Neural cell (in vitro differentiated cells): Measurements from ENCODE around the gene IQSEC2. TPM values are rescaled to one million over a fixed set of nuclear protein-coding genes. Genes with fewer than 3 reads are reported as not detected.

Experiments
- H2AFZ ChIP-seq: fragments of 200-600, 300-800 bp; sonication (generic), shearing (Covaris generic); 2 replicates; pipeline ENCODE4 v1.6.0; 2014; ENCODE audit warnings: low read depth, mild to moderate bottlenecking, antibody characterized with exemption, low read length, moderate library complexity
- H3F3A ChIP-seq: fragments of 200-600 bp; shearing (Covaris generic); 2 replicates; pipeline ENCODE4 v1.6.1; 2016; ENCODE audit warnings: mild to moderate bottlenecking, moderate library complexity, mixed read lengths, antibody characterized with exemption, low read length; ENCODE audit not compliant: insufficient read depth, poor library complexity, severe bottlenecking
- H3K27ac ChIP-seq: fragments of 200-600, 300-800 bp; sonication (generic), shearing (Covaris generic); 2 replicates; pipeline ENCODE4 v1.5.1; 2014; ENCODE audit warnings: mild to moderate bottlenecking, low read length, moderate library complexity
- H3K27me3 ChIP-seq: fragments of 300-800, 200-600 bp; sonication (generic), shearing (Covaris generic); 2 replicates; pipeline ENCODE4 v1.6.0; 2014; ENCODE audit warnings: mild to moderate bottlenecking, low read depth, low read length, moderate library complexity; ENCODE audit not compliant: insufficient read depth
- H3K36me3 ChIP-seq: fragments of 300-800, 200-600 bp; sonication (generic), shearing (Covaris generic); 2 replicates; pipeline ENCODE4 v1.5.1; 2014; ENCODE audit warnings: mild to moderate bottlenecking, antibody characterized with exemption, low read length, moderate library complexity; ENCODE audit not compliant: insufficient read depth
- H3K4me2 ChIP-seq: fragments of 300-800, 200-600 bp; sonication (generic), shearing (Covaris generic); 2 replicates; pipeline ENCODE4 v1.6.0; 2014; ENCODE audit warnings: mild to moderate bottlenecking, low read length
- H3K4me3 ChIP-seq: fragments of 300-800, 200-600 bp; sonication (generic), shearing (Covaris generic); 2 replicates; pipeline ENCODE4 v1.5.1; 2014; ENCODE audit warnings: mild to moderate bottlenecking, low read length, moderate library complexity
- H3K79me2 ChIP-seq: fragments of 200-600 bp; shearing (Covaris generic); replicated peaks from 2 replicates; pipeline ENCODE4 v1.6.0; 2014; ENCODE audit warnings: mild to moderate bottlenecking, low read length, moderate library complexity; ENCODE audit not compliant: insufficient read depth
- H3K9ac ChIP-seq: fragments of 300-800, 200-600 bp; sonication (generic), shearing (Covaris generic); 2 replicates; pipeline ENCODE4 v1.6.1; 2016; ENCODE audit warnings: mild to moderate bottlenecking, low read length, mixed read lengths
- H3K9me2 ChIP-seq: fragments of 200-600 bp; shearing (Covaris generic); 2 replicates; pipeline ENCODE4 v1.6.1; 2016; ENCODE audit warnings: mild to moderate bottlenecking, low read length, mixed read lengths; ENCODE audit not compliant: insufficient read depth
- H3K9me3 ChIP-seq: fragments of 200-600, 300-800 bp; sonication (generic), shearing (Covaris generic); 2 replicates; pipeline ENCODE4 v1.6.1; 2016; ENCODE audit warnings: mild to moderate bottlenecking, mixed run types, low read length, moderate library complexity, mixed read lengths
- H4K20me1 ChIP-seq: fragments of 200-600 bp; shearing (Covaris generic); 2 replicates; pipeline ENCODE4 v1.6.1; 2016; ENCODE audit warnings: mild to moderate bottlenecking, mixed run types; ENCODE audit not compliant: insufficient read depth
- EP300 ChIP-seq: fragments of 450-650 bp; conservative IDR thresholded peaks from 2 replicates; pipeline ENCODE4 v1.6.1; 2014; ENCODE audit warnings: antibody characterized with exemption, mild to moderate bottlenecking, moderate library complexity; ENCODE audit not compliant: poor library complexity, severe bottlenecking
- EZH2 ChIP-seq: fragments of 200-600, 300-800 bp; shearing (Covaris generic), sonication (generic); IDR thresholded peaks from 2 replicates; pipeline ENCODE4 v1.6.1; 2014; ENCODE audit warnings: antibody characterized with exemption, low read length, borderline replicate concordance, mild to moderate bottlenecking; ENCODE audit not compliant: insufficient read depth, poor library complexity, severe bottlenecking
- MXI1 ChIP-seq: fragments of 450-650 bp; conservative IDR thresholded peaks from 2 replicates; pipeline ENCODE4 v1.6.1; 2014; ENCODE audit warnings: antibody characterized with exemption, mild to moderate bottlenecking; ENCODE audit not compliant: poor library complexity, severe bottlenecking
- POLR2AphosphoS5 ChIP-seq: IDR thresholded peaks from 2 replicates; pipeline ENCODE4 v1.6.1; 2012
- RAD21 ChIP-seq: fragments of 450-650 bp; conservative IDR thresholded peaks from 2 replicates; pipeline ENCODE4 v1.6.1; 2014; ENCODE audit warnings: antibody characterized with exemption, mild to moderate bottlenecking, moderate library complexity
- SMC3 ChIP-seq: fragments of 450-650 bp; conservative IDR thresholded peaks from 2 replicates; pipeline ENCODE4 v1.6.1; 2014; ENCODE audit warnings: antibody characterized with exemption, mild to moderate bottlenecking, moderate library complexity; ENCODE audit not compliant: poor library complexity
- TAF1 ChIP-seq: IDR thresholded peaks from 2 replicates; pipeline ENCODE4 v1.6.1; 2012; ENCODE audit warnings: low read depth
- polyA plus RNA-seq: library from polyadenylated mRNA; depleted of rRNA; stranded (reverse); fragments of >200 nt; gene quantifications from 2 replicates; pipeline ENCODE4 v1.2.3, GENCODE V29; 2014
- TF ChIP-seq, protein P1 (sequence below): IDR thresholded peaks from 2 replicates; pipeline ENCODE4 v1.6.1; 2012; ENCODE audit warnings: borderline replicate concordance
- TF ChIP-seq, protein P2 (sequence below): fragments of 450-650 bp; IDR thresholded peaks from 2 replicates; pipeline ENCODE4 v1.5.1; 2014; ENCODE audit warnings: antibody characterized with exemption, mild to moderate bottlenecking, moderate library complexity; ENCODE audit not compliant: poor library complexity, severe bottlenecking

IQSEC2 gene
- polyA plus RNA-seq, 1 donor from 2014 or later, result 2.4 TPM

- H3K9me2 ChIP-seq, result no peaks in the 10 kb centered on the region
- H3K9ac ChIP-seq, result no peak overlapping the region
- no peak overlapping the region for H3K4me2 ChIP-seq
- no peaks in the 10 kb centered on the region for H3F3A ChIP-seq
- H3K27ac ChIP-seq, result no peak overlapping the region
- H3K9me3 ChIP-seq, result no peaks in the 10 kb centered on the region
- no peak overlapping the region for H3K4me3 ChIP-seq
- no peak overlapping the region for H2AFZ ChIP-seq
- no peaks in the 10 kb centered on the region for H4K20me1 ChIP-seq
- no peak for TF ChIP-seq RAD21
- TF ChIP-seq, protein P1, sequence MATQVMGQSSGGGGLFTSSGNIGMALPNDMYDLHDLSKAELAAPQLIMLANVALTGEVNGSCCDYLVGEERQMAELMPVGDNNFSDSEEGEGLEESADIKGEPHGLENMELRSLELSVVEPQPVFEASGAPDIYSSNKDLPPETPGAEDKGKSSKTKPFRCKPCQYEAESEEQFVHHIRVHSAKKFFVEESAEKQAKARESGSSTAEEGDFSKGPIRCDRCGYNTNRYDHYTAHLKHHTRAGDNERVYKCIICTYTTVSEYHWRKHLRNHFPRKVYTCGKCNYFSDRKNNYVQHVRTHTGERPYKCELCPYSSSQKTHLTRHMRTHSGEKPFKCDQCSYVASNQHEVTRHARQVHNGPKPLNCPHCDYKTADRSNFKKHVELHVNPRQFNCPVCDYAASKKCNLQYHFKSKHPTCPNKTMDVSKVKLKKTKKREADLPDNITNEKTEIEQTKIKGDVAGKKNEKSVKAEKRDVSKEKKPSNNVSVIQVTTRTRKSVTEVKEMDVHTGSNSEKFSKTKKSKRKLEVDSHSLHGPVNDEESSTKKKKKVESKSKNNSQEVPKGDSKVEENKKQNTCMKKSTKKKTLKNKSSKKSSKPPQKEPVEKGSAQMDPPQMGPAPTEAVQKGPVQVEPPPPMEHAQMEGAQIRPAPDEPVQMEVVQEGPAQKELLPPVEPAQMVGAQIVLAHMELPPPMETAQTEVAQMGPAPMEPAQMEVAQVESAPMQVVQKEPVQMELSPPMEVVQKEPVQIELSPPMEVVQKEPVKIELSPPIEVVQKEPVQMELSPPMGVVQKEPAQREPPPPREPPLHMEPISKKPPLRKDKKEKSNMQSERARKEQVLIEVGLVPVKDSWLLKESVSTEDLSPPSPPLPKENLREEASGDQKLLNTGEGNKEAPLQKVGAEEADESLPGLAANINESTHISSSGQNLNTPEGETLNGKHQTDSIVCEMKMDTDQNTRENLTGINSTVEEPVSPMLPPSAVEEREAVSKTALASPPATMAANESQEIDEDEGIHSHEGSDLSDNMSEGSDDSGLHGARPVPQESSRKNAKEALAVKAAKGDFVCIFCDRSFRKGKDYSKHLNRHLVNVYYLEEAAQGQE, result no peak
- TF ChIP-seq SMC3, result no peak
- TF ChIP-seq EZH2, result no peak
- no peak for TF ChIP-seq MXI1
- TF ChIP-seq EP300, result no peak
- no peak for TF ChIP-seq TAF1
- TF ChIP-seq POLR2AphosphoS5, result no peak
- no peaks in the 10 kb centered on the region for H3K27me3 ChIP-seq
- H3K36me3 ChIP-seq, result no peaks in the 10 kb centered on the region
- no peaks in the 10 kb centered on the region for H3K79me2 ChIP-seq
Observed at GRCh38 chrX:53251307-53251706, 30.1 kb downstream of the IQSEC2 start.

- Histone ChIP-seq H2AFZ (no peak overlapping the region), H3K4me3 (no peak overlapping the region), H3K4me2 (no peak overlapping the region), H4K20me1 (no peaks in the 10 kb centered on the region), H3K9me2 (no peaks in the 10 kb centered on the region), H3K36me3 (no peaks in the 10 kb centered on the region), H3F3A (no peaks in the 10 kb centered on the region), H3K79me2 (no peaks in the 10 kb centered on the region), H3K27me3 (no peaks in the 10 kb centered on the region), H3K9me3 (no peaks in the 10 kb centered on the region), H3K9ac (no peak overlapping the region), H3K27ac (no peak overlapping the region)
- TF ChIP-seq SMC3, result no peak
- TF ChIP-seq MXI1, result no peak
- no peak for TF ChIP-seq POLR2AphosphoS5
- no peak for TF ChIP-seq EZH2
- TF ChIP-seq, protein P1, result no peak
- TF ChIP-seq, protein P2, sequence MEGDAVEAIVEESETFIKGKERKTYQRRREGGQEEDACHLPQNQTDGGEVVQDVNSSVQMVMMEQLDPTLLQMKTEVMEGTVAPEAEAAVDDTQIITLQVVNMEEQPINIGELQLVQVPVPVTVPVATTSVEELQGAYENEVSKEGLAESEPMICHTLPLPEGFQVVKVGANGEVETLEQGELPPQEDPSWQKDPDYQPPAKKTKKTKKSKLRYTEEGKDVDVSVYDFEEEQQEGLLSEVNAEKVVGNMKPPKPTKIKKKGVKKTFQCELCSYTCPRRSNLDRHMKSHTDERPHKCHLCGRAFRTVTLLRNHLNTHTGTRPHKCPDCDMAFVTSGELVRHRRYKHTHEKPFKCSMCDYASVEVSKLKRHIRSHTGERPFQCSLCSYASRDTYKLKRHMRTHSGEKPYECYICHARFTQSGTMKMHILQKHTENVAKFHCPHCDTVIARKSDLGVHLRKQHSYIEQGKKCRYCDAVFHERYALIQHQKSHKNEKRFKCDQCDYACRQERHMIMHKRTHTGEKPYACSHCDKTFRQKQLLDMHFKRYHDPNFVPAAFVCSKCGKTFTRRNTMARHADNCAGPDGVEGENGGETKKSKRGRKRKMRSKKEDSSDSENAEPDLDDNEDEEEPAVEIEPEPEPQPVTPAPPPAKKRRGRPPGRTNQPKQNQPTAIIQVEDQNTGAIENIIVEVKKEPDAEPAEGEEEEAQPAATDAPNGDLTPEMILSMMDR, result no peak
- TF ChIP-seq RAD21, result no peak
Observed at GRCh38 chrX:53250556-53250955, 30.8 kb downstream of the IQSEC2 start.
